HCT116 (cell line): ENCODE results near the gene ANO6. TPM values are rescaled to one million over a fixed set of nuclear protein-coding genes. Genes with fewer than 3 reads are reported as not detected.

Experiments
- ATAC-seq: fragments of 200-7000 bp; cut with Tn5 transposase; 2 replicates; pipeline ENCODE4 v1.9.1; 2020; ENCODE audit warnings: mild to moderate bottlenecking, moderate library complexity
- BruUV-seq: library from RNA; stranded (reverse); fragments of 400-500 nt; replicated peaks from 2 replicates; lab custom pipeline; 2021; lab: Mats Ljungman, UMichigan
- CTCF ChIA-PET: fragments of 300-600 bp; sonication (Branson Sonifier 250); formaldehyde crosslinking; loops from one replicate; lab custom pipeline; 2021; ENCODE audit warnings: antibody characterized with exemption; lab: Charles Lee
- POLR2A ChIA-PET: fragments of 300-600, 350-600 bp; sonication (Branson Sonifier 250); formaldehyde crosslinking; loops from one replicate; lab custom pipeline; 2021; ENCODE audit warnings: antibody characterized with exemption; lab: Charles Lee
- RAD21 ChIA-PET, 2 experiments: fragments of 300-600 bp; sonication (Branson Sonifier 250); formaldehyde crosslinking; loops; one replicate each; lab custom pipeline; 2023; ENCODE audit warnings: low total read pairs in 2 of 2; ENCODE audit not compliant: uncharacterized antibody in 2 of 2, unreplicated experiment in 2 of 2, low non-redundant PET in 1 of 2; lab: Charles Lee
- DNase-seq: peaks from one replicate; pipeline ENCODE4 v3.0.0-alpha.2; 2010; ENCODE audit warnings: low read depth, low spot score
- H2AFZ ChIP-seq: fragments of 200-600 bp; shearing (Covaris generic), sonication (generic); 2 replicates; pipeline ENCODE4 v1.6.1; 2017; ENCODE audit warnings: low read depth, mixed run types, mixed read lengths, antibody characterized with exemption, low read length; ENCODE audit not compliant: poor library complexity, severe bottlenecking
- H3K27ac ChIP-seq: 2 replicates; pipeline ENCODE4 v1.5.1; 2012; ENCODE audit warnings: low read depth, low read length
- H3K27me3 ChIP-seq: fragments of 200-600 bp; sonication (generic); 2 replicates; pipeline ENCODE4 v1.6.1; 2016; ENCODE audit warnings: mixed run types, low read length, mixed read lengths; ENCODE audit not compliant: insufficient read depth
- H3K36me3 ChIP-seq, 2 experiments: fragments of 200-500 bp in 1 of 2; fragments of 200-600 bp in 1 of 2; sonication (Bioruptor generic) in 1 of 2; sonication (generic) in 1 of 2; 2 replicates each; pipeline versions ENCODE4 v1.5.1 to v1.6.1; 2014 to 2016; ENCODE audit warnings: low read length in 2 of 2, inconsistent platforms in 1 of 2, mixed read lengths in 1 of 2, mixed run types in 1 of 2; ENCODE audit not compliant: insufficient read depth in 2 of 2, control insufficient read depth in 1 of 2
- H3K4me1 ChIP-seq, 2 experiments: fragments of 200-600 bp in 1 of 2; sonication (generic) in 1 of 2; 2 replicates each; pipeline versions ENCODE4 v1.5.1 to v1.6.1; 2012 to 2017; ENCODE audit warnings: low read length in 2 of 2, inconsistent platforms in 1 of 2, mild to moderate bottlenecking in 1 of 2, mixed read lengths in 1 of 2, mixed run types in 1 of 2, moderate library complexity in 1 of 2; ENCODE audit not compliant: insufficient read depth in 2 of 2, control insufficient read depth in 1 of 2
- H3K4me2 ChIP-seq: fragments of 200-600 bp; sonication (generic); 2 replicates; pipeline ENCODE4 v1.6.1; 2017; ENCODE audit warnings: mixed run types, low read length, mixed read lengths
- H3K4me3 ChIP-seq, 2 experiments: fragments of 200-600 bp in 1 of 2; sonication (generic) in 1 of 2; replicated peaks in 1 of 2; 2 replicates each; pipeline ENCODE4 v1.5.1; 2011 to 2016; ENCODE audit warnings: low read length in 2 of 2, control low read depth in 1 of 2, low read depth in 1 of 2, mild to moderate bottlenecking in 1 of 2, mixed read lengths in 1 of 2, mixed run types in 1 of 2
- H3K79me2 ChIP-seq: fragments of 200-600 bp; sonication (generic); 2 replicates; pipeline ENCODE4 v1.6.1; 2017; ENCODE audit warnings: mild to moderate bottlenecking, mixed run types, low read length, moderate library complexity, mixed read lengths; ENCODE audit not compliant: insufficient read depth
- H3K9ac ChIP-seq: fragments of 200-600 bp; sonication (generic); 2 replicates; pipeline ENCODE4 v1.6.1; 2016; ENCODE audit warnings: low read length, mixed read lengths
- H3K9me2 ChIP-seq: fragments of 200-600 bp; sonication (generic), shearing (Covaris generic); 2 replicates; pipeline ENCODE4 v1.6.1; 2017; ENCODE audit warnings: mixed run types, mild to moderate bottlenecking, moderate library complexity; ENCODE audit not compliant: insufficient read depth
- H3K9me3 ChIP-seq, 2 experiments: fragments of 200-500 bp in 1 of 2; fragments of 200-600 bp in 1 of 2; sonication (Bioruptor generic) in 1 of 2; sonication (generic) in 1 of 2; 2 replicates each; pipeline ENCODE4 v1.6.1; 2014 to 2017; ENCODE audit warnings: low read length in 2 of 2, mixed read lengths in 2 of 2, inconsistent platforms in 1 of 2, low read depth in 1 of 2, mild to moderate bottlenecking in 1 of 2, mixed run types in 1 of 2, moderate library complexity in 1 of 2; ENCODE audit not compliant: control insufficient read depth in 1 of 2, insufficient read depth in 1 of 2
- H4K20me1 ChIP-seq: fragments of 200-600 bp; sonication (generic), shearing (Covaris generic); 2 replicates; pipeline ENCODE4 v1.6.1; 2017; ENCODE audit warnings: mixed run types, mild to moderate bottlenecking, moderate library complexity; ENCODE audit not compliant: insufficient read depth
- CBX3 ChIP-seq: IDR thresholded peaks from 2 replicates; pipeline ENCODE4 v1.6.1; 2012; ENCODE audit warnings: low read depth
- CEBPB ChIP-seq: IDR thresholded peaks from 2 replicates; pipeline ENCODE4 v1.6.1; 2012; ENCODE audit warnings: low read depth
- ELF1 ChIP-seq: IDR thresholded peaks from 2 replicates; pipeline ENCODE4 v1.6.1; 2012; ENCODE audit warnings: low read depth, borderline replicate concordance
- EZH2 ChIP-seq: fragments of 200-600 bp; sonication (generic); IDR thresholded peaks from 2 replicates; pipeline ENCODE4 v1.6.1; 2017; ENCODE audit warnings: antibody characterized with exemption, mixed run types
- FOSL1 ChIP-seq: IDR thresholded peaks from 2 replicates; pipeline ENCODE4 v1.6.1; 2012; ENCODE audit warnings: low read depth
- JUND ChIP-seq: IDR thresholded peaks from 2 replicates; pipeline ENCODE4 v1.6.1; 2012
- POLR2A ChIP-seq: IDR thresholded peaks from 2 replicates; pipeline ENCODE4 v1.7.0; 2011; ENCODE audit warnings: borderline replicate concordance; ENCODE audit not compliant: insufficient read depth, insufficient read length; ENCODE audit errors: extremely low read depth
- POLR2AphosphoS5 ChIP-seq: IDR thresholded peaks from 2 replicates; pipeline ENCODE4 v1.6.1; 2011; ENCODE audit warnings: mild to moderate bottlenecking, low read depth, low read length, moderate library complexity
- RAD21 ChIP-seq: IDR thresholded peaks from 2 replicates; pipeline ENCODE4 v1.6.1; 2012; ENCODE audit warnings: low read depth, mild to moderate bottlenecking
- SIN3A ChIP-seq: IDR thresholded peaks from 2 replicates; pipeline ENCODE4 v1.6.1; 2012; ENCODE audit warnings: low read depth
- SP1 ChIP-seq: IDR thresholded peaks from 2 replicates; pipeline ENCODE4 v1.6.1; 2012; ENCODE audit warnings: low read depth
- SRF ChIP-seq: IDR thresholded peaks from 2 replicates; pipeline ENCODE4 v1.6.1; 2012; ENCODE audit warnings: low read depth
- TCF7L2 ChIP-seq: IDR thresholded peaks from 2 replicates; pipeline ENCODE4 v1.7.0; 2011; ENCODE audit warnings: borderline replicate concordance, inconsistent platforms; ENCODE audit not compliant: insufficient read depth, insufficient read length; ENCODE audit errors: extremely low read depth
- YY1 ChIP-seq: IDR thresholded peaks from 2 replicates; pipeline ENCODE4 v1.6.1; 2011; ENCODE audit warnings: low read length, low read depth, moderate library complexity, mild to moderate bottlenecking; ENCODE audit not compliant: insufficient replicate concordance; ENCODE audit errors: extremely low read depth
- ZBTB33 ChIP-seq: IDR thresholded peaks from 2 replicates; pipeline ENCODE4 v1.6.1; 2011; ENCODE audit warnings: mild to moderate bottlenecking, low read length, moderate library complexity; ENCODE audit not compliant: insufficient replicate concordance; ENCODE audit errors: extremely low read depth
- ZNF274 ChIP-seq: fragments of 200-500 bp; sonication (Bioruptor generic); IDR thresholded peaks from 2 replicates; pipeline ENCODE4 v1.6.1; 2014; ENCODE audit warnings: mild to moderate bottlenecking, low read depth, low read length, inconsistent platforms
- intact Hi-C: fragments of 100-400 bp; cut with micrococcal nuclease; formaldehyde crosslinking; loops from 2 replicates; pipeline ENCODE4 v1.10.0; 2022
- total RNA-seq: library from RNA; stranded (reverse); gene quantifications from one replicate; pipeline ENCODE4 v1.2.1, GENCODE V29; 2021; ENCODE audit not compliant: unreplicated experiment
- TF ChIP-seq, protein P1 (sequence below): IDR thresholded peaks from 2 replicates; pipeline ENCODE4 v1.6.1; 2012
- TF ChIP-seq, protein P2 (sequence below): IDR thresholded peaks from 2 replicates; pipeline ENCODE4 v1.6.1; 2012; ENCODE audit warnings: low read depth

ANO6 gene
- total RNA-seq, 1 experiment from 2014 or later = 36.7 TPM

DNA sequence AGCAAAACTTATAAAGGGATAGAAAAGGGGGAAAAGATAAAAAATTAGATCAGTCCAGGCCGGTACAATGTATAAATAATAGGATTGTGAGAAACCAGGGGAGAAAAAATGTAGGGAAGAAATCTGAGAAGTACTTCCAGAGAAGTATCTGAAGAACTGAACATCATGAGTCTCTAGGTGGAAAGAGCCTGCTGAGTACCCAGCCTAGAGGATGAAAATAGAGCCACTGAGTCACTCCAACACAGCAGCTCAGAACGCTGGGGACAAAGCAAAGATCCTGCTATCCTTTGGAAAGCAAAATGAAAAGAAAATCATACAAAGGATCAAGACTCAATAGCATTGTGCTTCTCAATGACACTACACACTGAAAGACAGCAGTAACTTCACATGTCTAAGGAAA is 138.0 kb downstream of the ANO6 start:
- Histone ChIP-seq H2AFZ (no peak overlapping the region), H3K27ac (no peak overlapping the region), H3K9ac (no peak overlapping the region), H3K79me2 (no peaks in the 10 kb centered on the region), H3K9me2 (no peaks in the 10 kb centered on the region), H3K27me3 (no peaks in the 10 kb centered on the region), H3K9me3 (no peaks in the 10 kb centered on the region), H3K4me3 (no peak overlapping the region), H3K4me1 (no peaks in the 10 kb centered on the region), H4K20me1 (no peaks in the 10 kb centered on the region), H3K4me2 (no peak overlapping the region)
- BruUV-seq = no TSS peak
- ATAC-seq (no peak), DNase-seq (no peak)
- ChIA-PET CTCF (no interaction called here), POLR2A (no interaction called here)
- intact Hi-C loops = no loop called here
- TF ChIP-seq SIN3A (no peak), JUND (no peak), ZBTB33 (no peak), TCF7L2 (no peak), FOSL1 (no peak), SRF (no peak), CBX3 (no peak), POLR2AphosphoS5 (no peak), ELF1 (no peak), SP1 (no peak), CEBPB (no peak), EZH2 (no peak), ZNF274 (no peak), POLR2A (no peak), YY1 (no peak), RAD21 (no peak)
- TF ChIP-seq, protein P1, sequence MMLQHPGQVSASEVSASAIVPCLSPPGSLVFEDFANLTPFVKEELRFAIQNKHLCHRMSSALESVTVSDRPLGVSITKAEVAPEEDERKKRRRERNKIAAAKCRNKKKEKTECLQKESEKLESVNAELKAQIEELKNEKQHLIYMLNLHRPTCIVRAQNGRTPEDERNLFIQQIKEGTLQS = no peak
- TF ChIP-seq, protein P2, sequence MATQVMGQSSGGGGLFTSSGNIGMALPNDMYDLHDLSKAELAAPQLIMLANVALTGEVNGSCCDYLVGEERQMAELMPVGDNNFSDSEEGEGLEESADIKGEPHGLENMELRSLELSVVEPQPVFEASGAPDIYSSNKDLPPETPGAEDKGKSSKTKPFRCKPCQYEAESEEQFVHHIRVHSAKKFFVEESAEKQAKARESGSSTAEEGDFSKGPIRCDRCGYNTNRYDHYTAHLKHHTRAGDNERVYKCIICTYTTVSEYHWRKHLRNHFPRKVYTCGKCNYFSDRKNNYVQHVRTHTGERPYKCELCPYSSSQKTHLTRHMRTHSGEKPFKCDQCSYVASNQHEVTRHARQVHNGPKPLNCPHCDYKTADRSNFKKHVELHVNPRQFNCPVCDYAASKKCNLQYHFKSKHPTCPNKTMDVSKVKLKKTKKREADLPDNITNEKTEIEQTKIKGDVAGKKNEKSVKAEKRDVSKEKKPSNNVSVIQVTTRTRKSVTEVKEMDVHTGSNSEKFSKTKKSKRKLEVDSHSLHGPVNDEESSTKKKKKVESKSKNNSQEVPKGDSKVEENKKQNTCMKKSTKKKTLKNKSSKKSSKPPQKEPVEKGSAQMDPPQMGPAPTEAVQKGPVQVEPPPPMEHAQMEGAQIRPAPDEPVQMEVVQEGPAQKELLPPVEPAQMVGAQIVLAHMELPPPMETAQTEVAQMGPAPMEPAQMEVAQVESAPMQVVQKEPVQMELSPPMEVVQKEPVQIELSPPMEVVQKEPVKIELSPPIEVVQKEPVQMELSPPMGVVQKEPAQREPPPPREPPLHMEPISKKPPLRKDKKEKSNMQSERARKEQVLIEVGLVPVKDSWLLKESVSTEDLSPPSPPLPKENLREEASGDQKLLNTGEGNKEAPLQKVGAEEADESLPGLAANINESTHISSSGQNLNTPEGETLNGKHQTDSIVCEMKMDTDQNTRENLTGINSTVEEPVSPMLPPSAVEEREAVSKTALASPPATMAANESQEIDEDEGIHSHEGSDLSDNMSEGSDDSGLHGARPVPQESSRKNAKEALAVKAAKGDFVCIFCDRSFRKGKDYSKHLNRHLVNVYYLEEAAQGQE = no peak
- TF ChIP-seq, all 23 proteins: peak for 0
- RAD21 ChIA-PET = no interaction called here
- H3K36me3 ChIP-seq = peaks cover 5 to 14% of the 10 kb centered on the region in 2 experiments; a peak in 2 of 4 replicates
